CD8-positive, alpha-beta memory T cell (primary cell): ENCODE measurements around the gene THAP7. TPM values are rescaled to one million over a fixed set of nuclear protein-coding genes. Genes with fewer than 3 reads are reported as not detected.

Experiments used
- CTCF ChIA-PET: fragments of 350-600 bp; sonication (Branson Sonifier 250); formaldehyde crosslinking; loops from one replicate; lab custom pipeline; 2021; ENCODE audit warnings: antibody characterized with exemption; lab: Charles Lee
- POLR2A ChIA-PET: fragments of 350-600 bp; sonication (Branson Sonifier 250); formaldehyde crosslinking; loops from one replicate; lab custom pipeline; 2021; ENCODE audit warnings: antibody characterized with exemption; lab: Charles Lee
- DNase-seq, 5 donors: peaks; one replicate each; pipeline versions ENCODE4 v3.0.0 to v3.0.0-alpha.2; 2020 to 2022; ENCODE audit warnings: mixed read lengths in 1 of 5
- H3K27ac ChIP-seq: one replicate; pipeline ENCODE4 v1.7.0; 2013; ENCODE audit warnings: low read depth, mild to moderate bottlenecking, low read length, moderate library complexity
- H3K27me3 ChIP-seq: 2 replicates; pipeline ENCODE4 v1.7.0; 2013; ENCODE audit warnings: low read length, mild to moderate bottlenecking; ENCODE audit not compliant: insufficient read depth, poor library complexity, severe bottlenecking
- H3K36me3 ChIP-seq: 2 replicates; pipeline ENCODE4 v1.7.0; 2013; ENCODE audit warnings: mild to moderate bottlenecking, low read length, moderate library complexity; ENCODE audit not compliant: insufficient read depth
- H3K4me1 ChIP-seq: 2 replicates; pipeline ENCODE4 v1.7.0; 2013; ENCODE audit warnings: mild to moderate bottlenecking, low read length, moderate library complexity; ENCODE audit not compliant: insufficient read depth
- H3K4me3 ChIP-seq: 2 replicates; pipeline ENCODE4 v1.7.0; 2013; ENCODE audit warnings: mild to moderate bottlenecking, low read length
- H3K9me3 ChIP-seq: 2 replicates; pipeline ENCODE4 v1.7.0; 2013; ENCODE audit warnings: mild to moderate bottlenecking, low read length
- H3K27ac Mint-ChIP-seq, 8 donors: one replicate each; pipeline ENCODE4 v1.8.0; 2020 to 2021; ENCODE audit warnings: mixed read lengths in 8 of 8, mild to moderate bottlenecking in 6 of 8, inconsistent platforms in 3 of 8, moderate library complexity in 3 of 8
- H3K27me3 Mint-ChIP-seq, 2 donors: one replicate each; pipeline ENCODE4 v1.8.0; 2020 to 2021; ENCODE audit warnings: mixed read lengths in 2 of 2, mild to moderate bottlenecking in 1 of 2, moderate library complexity in 1 of 2
- H3K36me3 Mint-ChIP-seq, 3 donors: one replicate each; pipeline ENCODE4 v1.8.0; 2020 to 2021; ENCODE audit warnings: mixed read lengths in 3 of 3, inconsistent platforms in 1 of 3, mild to moderate bottlenecking in 1 of 3
- H3K4me1 Mint-ChIP-seq, 3 donors: one replicate each; pipeline ENCODE4 v1.8.0; 2020 to 2021; ENCODE audit warnings: mixed read lengths in 3 of 3, inconsistent platforms in 1 of 3, mild to moderate bottlenecking in 1 of 3
- H3K4me3 Mint-ChIP-seq, 7 donors: one replicate each; pipeline ENCODE4 v1.8.0; 2020 to 2021; ENCODE audit warnings: mixed read lengths in 7 of 7, mild to moderate bottlenecking in 6 of 7, moderate library complexity in 4 of 7, inconsistent platforms in 2 of 7
- H3K9me3 Mint-ChIP-seq, 5 donors: one replicate each; pipeline ENCODE4 v1.8.0; 2020 to 2022; ENCODE audit warnings: mixed read lengths in 5 of 5, mild to moderate bottlenecking in 3 of 5, moderate library complexity in 2 of 5, inconsistent platforms in 1 of 5
- polyA plus RNA-seq: library from polyadenylated mRNA; unstranded; fragments of 300-500 nt; fragmentation: Illumina TruSeq; gene quantifications from one replicate; pipeline ENCODE4 v1.2.3, GENCODE V29; 2021
- total RNA-seq, 2 experiments: library from RNA; stranded (reverse); gene quantifications; one replicate each; pipeline ENCODE4 v1.2.3, GENCODE V29; 2021

THAP7 gene
- total and polyA plus RNA-seq, 3 experiments from 2014 or later = 42.8 to 43.9 (median 43.9) TPM

DNA sequence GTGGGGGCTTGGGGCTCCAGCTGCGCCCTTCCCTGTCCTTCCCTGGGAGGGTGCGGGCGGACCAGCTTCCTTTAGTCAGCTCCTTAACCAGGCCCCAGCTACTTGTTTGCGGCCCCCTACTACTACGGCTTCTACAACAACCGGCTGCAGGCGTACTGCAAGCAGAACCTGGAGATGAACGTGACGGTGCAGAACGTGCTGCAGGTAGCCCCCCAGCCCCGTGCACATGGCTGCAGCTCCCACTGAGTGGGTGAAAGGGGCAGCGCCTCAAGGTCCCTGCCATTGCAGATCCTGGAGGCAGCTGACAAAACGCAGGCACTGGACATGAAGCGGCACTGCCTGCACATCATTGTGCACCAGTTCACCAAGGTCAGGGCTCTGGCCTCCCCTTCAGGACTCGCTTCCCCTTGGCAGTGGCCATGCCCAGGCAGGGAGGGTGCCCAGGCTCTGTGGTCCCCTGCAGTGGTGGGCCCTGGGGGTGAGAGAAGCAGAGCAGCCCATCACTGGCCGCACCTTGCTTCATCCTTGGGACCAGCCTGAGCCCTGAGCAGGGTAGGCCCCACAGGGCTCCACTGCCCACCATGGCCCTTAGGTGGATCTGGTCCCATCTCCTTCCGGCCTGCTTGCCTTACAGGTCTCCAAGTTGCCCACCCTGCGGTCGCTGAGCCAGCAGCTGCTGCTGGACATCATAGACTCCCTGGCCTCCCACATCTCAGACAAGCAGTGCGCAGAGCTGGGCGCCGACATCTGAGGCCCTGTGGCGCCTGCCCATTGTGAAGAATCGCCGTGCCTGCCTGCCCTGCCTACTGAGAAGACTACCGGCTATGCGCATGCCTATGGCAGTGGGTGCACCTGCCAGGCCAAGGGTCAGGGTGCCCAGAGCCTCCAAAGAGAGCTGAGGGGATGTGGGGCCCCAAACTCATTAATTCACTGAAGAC, 5.1 kb downstream of the THAP7 start:
- Mint-ChIP-seq H3K27me3 (peaks cover 0 to 3% of the 10 kb centered on the region in 2 donors), H3K27ac (peak overlapping the region in 3 of 8 donors; percentile 36 to 76 (median 70)), H3K4me3 (peak overlapping the region in 1 of 7 donors; percentile 51), H3K4me1 (peaks cover 9 to 34% (median 14%) of the 10 kb centered on the region in 3 donors), H3K9me3 (no peaks in the 10 kb centered on the region), H3K36me3 (peaks cover 0 to 83% (median 0%) of the 10 kb centered on the region in 3 donors)
- ChIA-PET CTCF (interaction anchor here (0.9 kb wide), 1 partner anchor 15 kb away, joined by 3 read pairs; the partner anchor contains the start of gene LZTR1), POLR2A (no interaction called here)
- H3K4me3 ChIP-seq = no peak overlapping the region
- H3K27ac ChIP-seq = no peak overlapping the region
- H3K27me3 ChIP-seq = no peaks in the 10 kb centered on the region
- no peak for DNase-seq
- H3K4me1 ChIP-seq = peaks cover 18% of the 10 kb centered on the region
- H3K36me3 ChIP-seq = peaks cover 22% of the 10 kb centered on the region
- no peaks in the 10 kb centered on the region for H3K9me3 ChIP-seq

DNA sequence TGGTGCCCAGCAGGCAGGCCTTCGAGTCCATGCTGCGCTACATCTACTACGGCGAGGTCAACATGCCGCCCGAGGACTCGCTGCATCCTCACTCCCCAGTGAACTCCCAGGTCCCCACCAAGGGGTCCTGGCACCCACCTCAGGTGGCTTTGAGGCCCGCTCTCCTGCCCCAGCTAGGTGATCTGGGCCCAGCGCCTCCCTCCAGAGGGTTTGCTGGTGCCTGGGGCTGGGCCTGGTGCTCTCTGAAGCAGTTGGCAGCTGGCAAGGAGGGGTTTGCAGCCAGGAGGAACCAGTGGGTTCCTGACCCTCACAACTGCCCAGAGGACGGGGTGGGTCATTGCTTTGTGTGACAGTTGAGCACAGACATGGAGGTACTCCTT, 5.9 kb downstream of the THAP7 start:
- H3K27ac Mint-ChIP-seq = peak overlapping the region in 1 of 8 donors; percentile 30
- POLR2A ChIA-PET = no interaction called here

DNA sequence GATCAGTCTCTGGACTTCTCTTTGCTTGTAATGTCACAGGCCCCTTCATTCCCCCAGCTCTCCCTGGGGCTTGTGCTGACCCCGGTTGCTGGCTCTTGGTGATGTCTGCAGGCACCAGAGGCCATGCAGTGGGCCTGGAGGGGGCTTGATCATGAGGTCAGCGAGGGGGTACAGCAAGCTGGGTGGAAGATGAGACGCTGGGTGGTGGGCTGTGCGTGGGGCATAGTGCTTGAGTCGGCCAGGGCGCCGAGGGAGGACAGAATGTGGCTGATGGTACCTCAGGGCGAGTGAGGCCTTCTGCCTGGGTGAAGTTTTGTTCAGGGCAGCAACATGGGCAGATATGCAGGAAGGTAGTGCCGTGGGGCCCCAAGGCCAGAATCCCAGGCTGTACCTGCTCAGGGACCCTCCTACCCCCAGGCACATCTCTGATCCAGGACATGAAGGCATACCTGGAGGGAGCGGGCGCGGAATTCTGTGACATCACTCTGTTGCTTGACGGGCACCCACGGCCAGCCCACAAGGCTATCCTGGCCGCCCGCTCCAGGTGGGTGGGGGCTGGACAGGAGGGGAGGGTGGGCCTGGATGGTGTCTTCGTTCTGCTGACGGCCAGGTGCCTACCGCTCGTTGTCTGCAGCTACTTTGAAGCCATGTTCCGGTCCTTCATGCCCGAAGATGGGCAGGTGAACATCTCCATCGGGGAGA, 6.4 kb downstream of the THAP7 start:
- Mint-ChIP-seq H3K9me3 (no peaks in the 10 kb centered on the region), H3K4me3 (no peak overlapping the region), H3K4me1 (peaks cover 0 to 21% (median 4%) of the 10 kb centered on the region in 3 donors), H3K36me3 (peaks cover 0 to 81% (median 0%) of the 10 kb centered on the region in 3 donors), H3K27me3 (no peaks in the 10 kb centered on the region), H3K27ac (peak overlapping the region in 2 of 8 donors; percentile 22 to 76)
- Histone ChIP-seq H3K27me3 (no peaks in the 10 kb centered on the region), H3K27ac (no peak overlapping the region), H3K9me3 (no peaks in the 10 kb centered on the region), H3K4me3 (no peak overlapping the region), H3K4me1 (peaks cover 10% of the 10 kb centered on the region), H3K36me3 (peaks cover 19% of the 10 kb centered on the region)
- ChIA-PET POLR2A (no interaction called here), CTCF (no interaction called here)
- DNase-seq = no peak

More for the DNA sequence above, 5.9 kb downstream of the THAP7 start:
- no peaks in the 10 kb centered on the region for H3K9me3 Mint-ChIP-seq
- H3K4me3 Mint-ChIP-seq = no peak overlapping the region
- no peak overlapping the region for H3K27ac ChIP-seq
- peaks cover 15% of the 10 kb centered on the region for H3K4me1 ChIP-seq
- peaks cover 0 to 81% (median 0%) of the 10 kb centered on the region in 3 donors for H3K36me3 Mint-ChIP-seq
- H3K27me3 Mint-ChIP-seq = no peaks in the 10 kb centered on the region
- DNase-seq = no peak
- H3K9me3 ChIP-seq = no peaks in the 10 kb centered on the region
- no peaks in the 10 kb centered on the region for H3K27me3 ChIP-seq
- peaks cover 22% of the 10 kb centered on the region for H3K36me3 ChIP-seq
- peaks cover 2 to 26% (median 8%) of the 10 kb centered on the region in 3 donors for H3K4me1 Mint-ChIP-seq
- H3K4me3 ChIP-seq = no peak overlapping the region
- CTCF ChIA-PET = no interaction called here

DNA sequence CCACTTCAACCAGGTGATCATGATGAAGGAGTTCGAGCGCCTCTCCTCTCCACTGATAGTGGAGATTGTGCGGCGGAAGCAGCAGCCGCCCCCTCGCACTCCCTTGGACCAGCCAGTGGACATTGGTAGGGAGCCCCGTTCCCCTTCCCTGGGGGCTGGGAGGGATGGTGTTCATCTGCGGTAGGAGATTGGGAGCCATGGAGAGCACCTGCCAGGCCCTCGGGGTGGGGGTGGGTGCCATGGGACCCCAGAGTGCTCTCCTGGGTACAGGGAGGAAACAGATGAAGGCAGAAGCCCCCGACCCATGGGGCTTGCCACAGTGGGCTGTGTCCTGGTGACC, 7.0 kb downstream of the THAP7 start:
- no peak for DNase-seq
- H3K4me3 Mint-ChIP-seq = no peak overlapping the region
- peaks cover 4% of the 10 kb centered on the region for H3K4me1 ChIP-seq
- H3K27me3 ChIP-seq = no peaks in the 10 kb centered on the region
- no peaks in the 10 kb centered on the region for H3K9me3 ChIP-seq
- no peak overlapping the region for H3K27ac ChIP-seq
- no peaks in the 10 kb centered on the region for H3K27me3 Mint-ChIP-seq
- ChIA-PET CTCF (no interaction called here), POLR2A (no interaction called here)
- H3K4me1 Mint-ChIP-seq = peaks cover 0 to 15% (median 2%) of the 10 kb centered on the region in 3 donors
- no peaks in the 10 kb centered on the region for H3K9me3 Mint-ChIP-seq
- peaks cover 0 to 78% (median 0%) of the 10 kb centered on the region in 3 donors for H3K36me3 Mint-ChIP-seq
- peak overlapping the region in 1 of 8 donors; percentile 63 for H3K27ac Mint-ChIP-seq
- H3K4me3 ChIP-seq = no peak overlapping the region
- H3K36me3 ChIP-seq = peaks cover 13% of the 10 kb centered on the region

DNA sequence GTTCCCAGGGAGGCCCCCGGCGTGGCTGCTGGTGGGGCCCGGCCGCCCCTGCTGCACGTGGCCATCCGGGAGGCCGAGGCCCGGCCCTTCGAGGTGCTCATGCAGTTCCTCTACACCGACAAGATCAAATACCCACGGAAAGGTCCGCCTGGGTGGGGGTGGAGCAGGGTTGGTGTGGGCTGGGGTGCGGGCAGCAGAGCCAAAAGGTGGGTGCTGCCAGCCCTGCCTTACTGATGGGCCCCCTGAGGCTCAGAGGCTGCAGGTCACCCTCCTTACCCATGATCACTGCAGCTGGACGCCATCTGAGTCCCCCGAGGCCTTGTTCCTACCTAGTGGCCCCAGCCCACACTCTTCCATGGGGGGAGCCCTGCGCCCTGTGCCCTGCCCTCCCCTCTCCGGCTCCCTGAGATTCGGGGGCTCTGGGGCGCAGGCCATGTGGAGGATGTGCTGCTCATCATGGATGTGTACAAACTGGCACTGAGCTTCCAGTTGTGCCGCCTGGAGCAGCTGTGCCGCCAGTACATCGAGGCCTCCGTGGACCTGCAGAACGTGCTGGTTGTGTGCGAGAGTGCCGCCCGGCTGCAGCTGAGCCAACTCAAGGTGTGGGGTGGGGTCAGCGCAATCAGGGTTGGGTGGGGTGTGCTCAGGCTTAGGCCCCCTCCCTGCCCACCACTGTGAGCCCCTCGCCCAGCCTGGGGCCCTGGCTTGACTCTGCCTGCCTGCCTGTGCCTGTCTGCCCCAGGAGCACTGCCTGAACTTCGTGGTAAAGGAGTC, 7.6 kb downstream of the THAP7 start:
- no peaks in the 10 kb centered on the region for H3K27me3 ChIP-seq
- POLR2A ChIA-PET = no interaction called here
- no peaks in the 10 kb centered on the region for H3K4me1 ChIP-seq
- no peaks in the 10 kb centered on the region for H3K9me3 Mint-ChIP-seq
- peak overlapping the region in 1 of 8 donors; percentile 63 for H3K27ac Mint-ChIP-seq
- peaks cover 8% of the 10 kb centered on the region for H3K36me3 ChIP-seq
- peaks cover 0 to 17% (median 3%) of the 10 kb centered on the region in 3 donors for H3K4me1 Mint-ChIP-seq
- H3K4me3 Mint-ChIP-seq = no peak overlapping the region
- no peak overlapping the region for H3K4me3 ChIP-seq
- no peak for DNase-seq
- no peak overlapping the region for H3K27ac ChIP-seq
- peaks cover 0 to 75% (median 0%) of the 10 kb centered on the region in 3 donors for H3K36me3 Mint-ChIP-seq
- no peaks in the 10 kb centered on the region for H3K27me3 Mint-ChIP-seq
- CTCF ChIA-PET = no interaction called here
- no peaks in the 10 kb centered on the region for H3K9me3 ChIP-seq

DNA sequence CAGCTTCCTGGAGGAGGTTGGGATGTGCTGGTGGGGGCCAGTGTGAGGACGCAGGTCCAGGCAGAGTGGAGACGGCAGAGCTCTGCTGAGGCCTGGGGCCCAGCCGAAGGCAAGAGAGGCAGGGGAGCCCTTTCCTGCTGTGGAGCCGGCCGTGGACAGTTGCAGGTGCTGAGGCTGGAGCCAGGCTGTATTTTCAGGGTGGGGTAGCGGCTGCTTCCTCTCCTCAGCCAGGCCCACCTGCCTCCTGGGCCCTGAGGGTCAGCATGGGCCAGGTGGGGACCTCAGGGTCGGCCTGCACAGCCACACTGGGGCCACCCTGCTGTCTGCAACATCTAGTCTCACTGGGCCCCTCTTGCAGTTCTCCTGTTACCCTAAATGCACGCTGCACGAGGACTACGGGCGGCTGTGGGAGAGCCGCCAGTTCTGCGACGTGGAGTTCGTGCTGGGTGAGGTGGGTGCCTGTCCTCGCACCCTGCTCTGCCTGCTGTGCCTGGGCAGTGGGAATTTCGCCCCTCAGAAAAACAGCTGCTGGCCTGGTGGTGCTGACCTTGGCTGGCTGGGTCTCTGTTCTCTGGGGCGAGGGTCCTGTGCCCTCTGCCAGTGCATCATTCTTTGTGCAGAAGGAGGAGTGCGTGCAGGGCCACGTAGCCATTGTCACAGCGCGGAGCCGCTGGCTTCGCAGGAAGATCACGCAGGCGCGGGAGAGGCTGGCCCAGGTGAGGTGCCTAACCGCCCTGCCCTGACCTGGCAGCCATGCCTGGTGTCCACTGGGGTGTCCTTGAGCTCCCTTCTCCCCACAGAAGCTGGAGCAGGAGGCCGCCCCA, 8.4 kb downstream of the THAP7 start:
- H3K27me3 ChIP-seq = no peaks in the 10 kb centered on the region
- Mint-ChIP-seq H3K4me3 (no peak overlapping the region), H3K36me3 (peaks cover 0 to 70% (median 0%) of the 10 kb centered on the region in 3 donors), H3K27me3 (peaks cover 0 to 1% of the 10 kb centered on the region in 2 donors), H3K27ac (no peak overlapping the region), H3K9me3 (no peaks in the 10 kb centered on the region), H3K4me1 (peaks cover 0 to 14% (median 3%) of the 10 kb centered on the region in 3 donors)
- CTCF ChIA-PET = no interaction called here
- no peaks in the 10 kb centered on the region for H3K4me1 ChIP-seq
- H3K4me3 ChIP-seq = no peak overlapping the region
- no peaks in the 10 kb centered on the region for H3K36me3 ChIP-seq
- no peaks in the 10 kb centered on the region for H3K9me3 ChIP-seq
- H3K27ac ChIP-seq = no peak overlapping the region
- DNase-seq = no peak
- POLR2A ChIA-PET = no interaction called here
